HL-60 (cell line): ENCODE measurements around the gene ARMH3.

Experiments
- DNase-seq, 2 experiments: peaks; one replicate each; pipeline ENCODE4 v3.0.0-alpha.2; 2010 to 2020; ENCODE audit warnings: low read depth in 1 of 2, low spot score in 1 of 2
- H3K27ac ChIP-seq: fragments of 250-450 bp; sonication (Bioruptor Pico); replicated peaks from 2 replicates; pipeline ENCODE4 v1.5.1; 2020; ENCODE audit warnings: mild to moderate bottlenecking, moderate library complexity
- H3K27me3 ChIP-seq: fragments of 250-450 bp; sonication (Bioruptor Pico); 2 replicates; pipeline ENCODE4 v1.5.1; 2021; ENCODE audit warnings: mild to moderate bottlenecking, moderate library complexity; ENCODE audit not compliant: insufficient read depth, poor library complexity, severe bottlenecking
- H3K4me3 ChIP-seq: replicated peaks from 2 replicates; pipeline ENCODE4 v1.5.1; 2011; ENCODE audit warnings: mild to moderate bottlenecking, control low read depth, low read length; ENCODE audit not compliant: insufficient read depth
- CTCF ChIP-seq: IDR thresholded peaks from one replicate; pipeline ENCODE4 v1.5.1; 2011; ENCODE audit warnings: low read length, control low read depth, inconsistent platforms; ENCODE audit not compliant: insufficient read depth
- GABPA ChIP-seq: IDR thresholded peaks from 2 replicates; pipeline ENCODE4 v1.6.1; 2012; ENCODE audit warnings: low read depth
- POLR2AphosphoS5 ChIP-seq: IDR thresholded peaks from 2 replicates; pipeline ENCODE4 v1.6.1; 2012; ENCODE audit warnings: low read depth
- REST ChIP-seq: IDR thresholded peaks from 2 replicates; pipeline ENCODE4 v1.6.1; 2012; ENCODE audit warnings: low read depth; ENCODE audit not compliant: insufficient replicate concordance
- SPI1 ChIP-seq: IDR thresholded peaks from 2 replicates; pipeline ENCODE4 v1.6.1; 2012; ENCODE audit warnings: low read depth, mild to moderate bottlenecking, borderline replicate concordance

The ARMH3 gene

GRCh38 chr10:101995451-101996063, 60.4 kb downstream of the ARMH3 start:
- Histone ChIP-seq H3K27me3 (no peaks in the 10 kb centered on the region), H3K27ac (no peak overlapping the region), H3K4me3 (no peak overlapping the region)
- DNase-seq: no peak
- no peak for TF ChIP-seq REST

- TF ChIP-seq CTCF: no peak
- no peak for TF ChIP-seq REST
- TF ChIP-seq POLR2AphosphoS5: no peak
- no peak for TF ChIP-seq SPI1
- TF ChIP-seq GABPA: no peak
- no peak for DNase-seq
- Histone ChIP-seq H3K4me3 (no peak overlapping the region), H3K27me3 (no peaks in the 10 kb centered on the region), H3K27ac (no peak overlapping the region)
Observed at GRCh38 chr10:101993651-101994200, 62.2 kb downstream of the ARMH3 start.

GRCh38 chr10:101993221-101993620, 62.8 kb downstream of the ARMH3 start:
- no peak for DNase-seq
- Histone ChIP-seq H3K27ac (no peak overlapping the region), H3K27me3 (no peaks in the 10 kb centered on the region), H3K4me3 (no peak overlapping the region)
- TF ChIP-seq CTCF: no peak

- DNase-seq: no peak
- TF ChIP-seq CTCF: no peak
- no peak for TF ChIP-seq REST
- no peak for TF ChIP-seq GABPA
- no peak for TF ChIP-seq POLR2AphosphoS5
- no peak for TF ChIP-seq SPI1
- Histone ChIP-seq H3K4me3 (no peak overlapping the region), H3K27ac (no peak overlapping the region), H3K27me3 (no peaks in the 10 kb centered on the region)
Observed at GRCh38 chr10:101987136-101987535, 68.8 kb downstream of the ARMH3 start.
